Upper lobe of left lung (tissue), 4 donors: Measurements from ENCODE around the gene CRYZL1.

Source experiments
- CTCF ChIP-seq, 6 experiments: fragments of 450-650 bp in 4 of 6; fragments of 200-600 bp in 2 of 6; sonication (generic) in 2 of 6; IDR thresholded peaks; one replicate each; pipeline ENCODE4 v1.5.1; 2016 to 2019; ENCODE audit warnings: antibody characterized with exemption in 6 of 6
- EP300 ChIP-seq, 4 donors: sonication (generic); formaldehyde crosslinking; IDR thresholded peaks; one replicate each; pipeline ENCODE4 v1.5.1; 2017; ENCODE audit warnings: antibody characterized with exemption in 4 of 4, control low read depth in 2 of 4
- POLR2A ChIP-seq, 4 donors: fragments of 450-650 bp; IDR thresholded peaks; one replicate each; pipeline ENCODE4 v1.5.1; 2016 to 2017; ENCODE audit warnings: antibody characterized with exemption in 4 of 4, mild to moderate bottlenecking in 2 of 4
- POLR2AphosphoS5 ChIP-seq, 2 donors: sonication (generic); formaldehyde crosslinking; IDR thresholded peaks; one replicate each; pipeline ENCODE4 v1.5.1; 2017; ENCODE audit warnings: antibody characterized with exemption in 2 of 2

- TF ChIP-seq CTCF (IDR thresholded peaks at IDR 0.05), result no peak
- TF ChIP-seq POLR2A (IDR thresholded peaks at IDR 0.05), result no peak
- no peak for TF ChIP-seq POLR2AphosphoS5 (IDR thresholded peaks at IDR 0.05)
- TF ChIP-seq EP300 (IDR thresholded peaks at IDR 0.05), result no peak
Measured at GRCh38 chr21:33618407-33618806, 23.1 kb downstream of the CRYZL1 start.
